Mesenchymal stem cell (in vitro differentiated cells and primary cell): ENCODE data around the gene ERCC1.
A peak's percentile ranks its signal among the peaks of the same experiment; 100 is the strongest.

Experiments
- DNase-seq: peaks from one replicate; pipeline ENCODE4 v3.0.0-alpha.2; 2013
- H2AFZ ChIP-seq: one replicate; pipeline ENCODE4 v1.6.1; 2013; ENCODE audit warnings: low read depth, mild to moderate bottlenecking, control low read depth, inconsistent platforms, low read length, moderate library complexity
- H2AK5ac ChIP-seq: 2 replicates; pipeline ENCODE4 v1.6.1; 2013; ENCODE audit warnings: low read length, moderate library complexity, mild to moderate bottlenecking, inconsistent platforms; ENCODE audit not compliant: severe bottlenecking
- H2BK120ac ChIP-seq: one replicate; pipeline ENCODE4 v1.6.1; 2013; ENCODE audit warnings: low read depth, mild to moderate bottlenecking, inconsistent platforms, low read length, moderate library complexity
- H2BK12ac ChIP-seq, 2 experiments: one replicate each; pipeline ENCODE4 v1.6.1; 2013; ENCODE audit warnings: inconsistent platforms in 2 of 2, low read length in 2 of 2, mild to moderate bottlenecking in 2 of 2, moderate library complexity in 2 of 2, control low read depth in 1 of 2
- H2BK15ac ChIP-seq: one replicate; pipeline ENCODE4 v1.6.1; 2013; ENCODE audit warnings: mild to moderate bottlenecking, low read depth, inconsistent platforms; ENCODE audit not compliant: poor library complexity, severe bottlenecking
- H2BK5ac ChIP-seq: 2 replicates; pipeline ENCODE4 v1.6.1; 2013; ENCODE audit warnings: low read depth, mild to moderate bottlenecking, low read length, control low read depth, inconsistent platforms; ENCODE audit not compliant: poor library complexity, severe bottlenecking
- H3K14ac ChIP-seq, 2 experiments: one replicate each; pipeline ENCODE4 v1.6.1; 2013; ENCODE audit warnings: inconsistent platforms in 2 of 2, low read length in 2 of 2, control low read depth in 1 of 2, mild to moderate bottlenecking in 1 of 2, moderate library complexity in 1 of 2
- H3K18ac ChIP-seq, 2 experiments: one replicate each; pipeline ENCODE4 v1.6.1; 2013; ENCODE audit warnings: inconsistent platforms in 2 of 2, low read length in 2 of 2, control low read depth in 1 of 2, low read depth in 1 of 2, mild to moderate bottlenecking in 1 of 2
- H3K23ac ChIP-seq, 2 experiments: one replicate each; pipeline ENCODE4 v1.6.1; 2013; ENCODE audit warnings: inconsistent platforms in 2 of 2, low read length in 2 of 2, mild to moderate bottlenecking in 2 of 2, moderate library complexity in 2 of 2, control low read depth in 1 of 2
- H3K27ac ChIP-seq: 2 replicates; pipeline ENCODE4 v1.5.1; 2013; ENCODE audit warnings: mild to moderate bottlenecking, moderate library complexity, low read length, control low read depth, inconsistent platforms; ENCODE audit not compliant: poor library complexity, severe bottlenecking
- H3K27me3 ChIP-seq, 2 experiments: 2 replicates each; pipeline versions ENCODE4 v1.6.1 to v1.7.0; 2013; ENCODE audit warnings: low read length in 2 of 2, mild to moderate bottlenecking in 2 of 2, moderate library complexity in 2 of 2, control low read depth in 1 of 2, inconsistent platforms in 1 of 2; ENCODE audit not compliant: control insufficient read depth in 1 of 2, insufficient read depth in 1 of 2
- H3K36me3 ChIP-seq, 2 experiments: 2 replicates each; pipeline versions ENCODE4 v1.6.1 to v1.7.0; 2013; ENCODE audit warnings: low read length in 2 of 2, control low read depth in 1 of 2, inconsistent platforms in 1 of 2, low read depth in 1 of 2, mild to moderate bottlenecking in 1 of 2; ENCODE audit not compliant: insufficient read depth in 2 of 2, control insufficient read depth in 1 of 2
- H3K4ac ChIP-seq, 2 experiments: one replicate each; pipeline ENCODE4 v1.6.1; 2013; ENCODE audit warnings: inconsistent platforms in 2 of 2, low read length in 2 of 2, mild to moderate bottlenecking in 2 of 2, moderate library complexity in 2 of 2, control low read depth in 1 of 2, low read depth in 1 of 2
- H3K4me1 ChIP-seq: 2 replicates; pipeline ENCODE4 v1.6.1; 2013; ENCODE audit warnings: low read depth, low read length, control low read depth; ENCODE audit not compliant: control insufficient read depth, insufficient read depth
- H3K4me2 ChIP-seq: 2 replicates; pipeline ENCODE4 v1.6.1; 2013; ENCODE audit warnings: low read length, mild to moderate bottlenecking, inconsistent platforms; ENCODE audit not compliant: poor library complexity, severe bottlenecking
- H3K4me3 ChIP-seq, 2 experiments: 2 replicates each; pipeline versions ENCODE4 v1.5.1 to v1.7.0; 2013; ENCODE audit warnings: low read length in 2 of 2, mild to moderate bottlenecking in 2 of 2, control low read depth in 1 of 2, low read depth in 1 of 2; ENCODE audit not compliant: insufficient read depth in 1 of 2
- H3K79me1 ChIP-seq: replicated peaks from 2 replicates; pipeline ENCODE4 v1.6.1; 2013; ENCODE audit warnings: mild to moderate bottlenecking, control low read depth, low read length, inconsistent platforms; ENCODE audit not compliant: poor library complexity, severe bottlenecking
- H3K9ac ChIP-seq: 2 replicates; pipeline ENCODE4 v1.7.0; 2013; ENCODE audit warnings: mild to moderate bottlenecking, low read length, moderate library complexity
- H3K9me3 ChIP-seq: 2 replicates; pipeline ENCODE4 v1.7.0; 2013; ENCODE audit warnings: mild to moderate bottlenecking, low read length; ENCODE audit not compliant: control insufficient read depth
- H4K8ac ChIP-seq: one replicate; pipeline ENCODE4 v1.6.1; 2013; ENCODE audit warnings: inconsistent platforms, mild to moderate bottlenecking, low read length, moderate library complexity
- H4K91ac ChIP-seq: one replicate; pipeline ENCODE4 v1.6.1; 2013; ENCODE audit warnings: mild to moderate bottlenecking, low read length, inconsistent platforms
- WGBS: methylation state at CpG from one replicate; pipeline ENCODE4 v1.1.7; 2013; ENCODE audit warnings: mixed read lengths; 5-methylcytosine and 5-hydroxymethylcytosine counted together

Gene ERCC1

DNA sequence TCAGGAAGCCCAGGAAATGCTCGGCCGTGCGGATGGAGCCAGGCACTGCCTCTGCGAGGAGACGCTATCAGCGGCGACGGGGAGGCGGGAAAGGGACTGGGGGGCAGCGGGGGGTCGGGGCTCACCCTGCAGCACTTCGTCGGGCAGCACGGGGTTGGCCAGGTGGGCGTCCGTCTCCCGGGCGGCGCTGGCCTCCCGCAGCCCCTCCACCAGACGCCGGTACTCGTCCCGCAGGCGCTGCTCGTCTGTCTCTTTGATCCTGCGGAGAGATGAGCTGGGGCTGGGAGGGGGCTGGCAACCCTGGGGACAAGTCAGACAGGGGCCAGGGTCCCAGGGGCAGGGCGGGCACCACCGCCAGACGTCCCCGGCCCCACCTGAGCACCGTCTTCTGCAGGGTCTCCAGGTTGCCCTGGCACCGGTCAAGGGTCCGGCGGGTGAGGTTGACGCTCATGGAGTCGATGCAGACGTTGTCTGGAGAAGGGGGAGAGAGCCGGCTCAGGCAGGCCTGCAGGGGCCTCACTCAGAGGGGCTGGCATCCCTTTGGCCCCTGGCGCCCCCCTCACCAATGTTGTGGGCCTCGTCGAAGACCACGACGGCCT is 59.8 kb downstream of the ERCC1 start:
- Histone ChIP-seq H3K4me2 (no peak overlapping the region), H2AK5ac (no peak overlapping the region), H2BK12ac (no peak overlapping the region), H3K36me3 (peaks cover 44 to 64% of the 10 kb centered on the region in 2 experiments), H3K4me1 (peaks cover 4% of the 10 kb centered on the region), H4K8ac (no peak overlapping the region), H2BK5ac (no peak overlapping the region), H3K4me3 (no peak overlapping the region), H2AFZ (no peak overlapping the region), H3K23ac (no peak overlapping the region), H3K4ac (no peak overlapping the region), H3K9me3 (no peaks in the 10 kb centered on the region), H2BK120ac (no peak overlapping the region), H2BK15ac (no peak overlapping the region), H3K18ac (no peak overlapping the region), H3K9ac (no peak overlapping the region), H3K79me1 (peaks cover 46% of the 10 kb centered on the region), H3K27ac (no peak overlapping the region), H3K27me3 (no peaks in the 10 kb centered on the region), H3K14ac (no peak overlapping the region), H4K91ac (no peak overlapping the region)
- DNase-seq: no peak
- 95% methylated on average over 31 of the region's 44 CpGs for WGBS

DNA sequence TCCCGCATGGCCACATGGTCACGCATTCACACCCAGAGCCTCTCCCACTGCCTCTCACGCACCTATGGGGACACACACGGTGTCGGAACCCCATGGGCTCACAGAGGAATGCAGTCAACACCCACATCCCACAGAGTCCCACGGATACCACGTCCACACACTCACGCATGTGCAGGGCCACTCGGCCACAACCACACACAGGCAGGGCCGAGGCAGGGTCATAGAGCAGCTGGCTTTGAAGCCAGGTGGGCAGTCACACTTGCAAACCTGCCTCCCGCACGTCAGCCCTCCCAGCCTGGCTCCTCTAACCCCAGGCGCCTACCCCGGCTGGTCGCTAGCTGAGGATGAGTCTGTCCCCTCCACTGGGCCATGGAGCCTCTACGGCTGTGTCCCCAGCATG is 61.4 kb downstream of the ERCC1 start:
- Histone ChIP-seq H3K79me1 (peaks cover 41% of the 10 kb centered on the region), H2BK12ac (no peak overlapping the region), H3K18ac (no peak overlapping the region), H3K4me2 (no peak overlapping the region), H3K36me3 (peaks cover 48 to 72% of the 10 kb centered on the region in 2 experiments), H2AK5ac (no peak overlapping the region), H2BK120ac (no peak overlapping the region), H4K8ac (peak overlapping the region; percentile 6), H3K4me3 (no peak overlapping the region), H3K27ac (no peak overlapping the region), H3K14ac (no peak overlapping the region), H3K9me3 (no peaks in the 10 kb centered on the region), H2AFZ (no peak overlapping the region), H3K4me1 (no peaks in the 10 kb centered on the region), H3K4ac (no peak overlapping the region), H3K23ac (no peak overlapping the region), H2BK15ac (no peak overlapping the region), H3K27me3 (no peaks in the 10 kb centered on the region), H3K9ac (no peak overlapping the region), H4K91ac (peak overlapping the region; percentile 7), H2BK5ac (no peak overlapping the region)
- WGBS: 99% methylated on average over 16 of the region's 16 CpGs
- no peak for DNase-seq

DNA sequence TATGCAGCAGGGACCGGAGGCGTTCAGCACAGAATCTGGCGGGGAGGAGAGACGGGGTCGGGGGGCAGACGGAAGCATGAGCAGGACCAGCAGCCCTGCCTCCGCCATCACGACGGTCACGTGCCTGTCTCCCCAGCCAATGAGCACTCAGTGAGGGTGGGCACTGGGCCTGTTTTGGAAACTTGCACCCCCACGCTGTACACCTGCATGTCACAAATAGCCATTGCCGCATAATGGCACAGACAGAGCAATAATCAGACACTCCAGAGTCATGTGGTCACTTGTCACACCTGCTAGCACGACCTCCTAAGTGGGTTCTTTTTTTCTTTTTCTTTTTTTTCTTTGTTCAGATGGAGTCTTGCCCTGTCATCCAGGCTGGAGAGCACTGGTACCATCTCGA is 62.1 kb downstream of the ERCC1 start:
- no peak overlapping the region for H3K14ac ChIP-seq
- H2AFZ ChIP-seq: no peak overlapping the region
- peaks cover 55 to 79% of the 10 kb centered on the region in 2 experiments for H3K36me3 ChIP-seq
- no peak for DNase-seq
- H3K79me1 ChIP-seq: peaks cover 46% of the 10 kb centered on the region
- no peak overlapping the region for H3K9ac ChIP-seq
- H3K18ac ChIP-seq: no peak overlapping the region
- H2BK15ac ChIP-seq: no peak overlapping the region
- no peak overlapping the region for H2BK12ac ChIP-seq
- no peak overlapping the region for H4K8ac ChIP-seq
- H4K91ac ChIP-seq: no peak overlapping the region
- H3K4me2 ChIP-seq: no peak overlapping the region
- H3K27ac ChIP-seq: no peak overlapping the region
- no peaks in the 10 kb centered on the region for H3K9me3 ChIP-seq
- H2AK5ac ChIP-seq: no peak overlapping the region
- no peak overlapping the region for H3K23ac ChIP-seq
- H2BK5ac ChIP-seq: no peak overlapping the region
- H2BK120ac ChIP-seq: no peak overlapping the region
- no peak overlapping the region for H3K4ac ChIP-seq
- H3K27me3 ChIP-seq: no peaks in the 10 kb centered on the region
- WGBS: 98% methylated on average over 14 of the region's 14 CpGs
- no peaks in the 10 kb centered on the region for H3K4me1 ChIP-seq
- H3K4me3 ChIP-seq: no peak overlapping the region

DNA sequence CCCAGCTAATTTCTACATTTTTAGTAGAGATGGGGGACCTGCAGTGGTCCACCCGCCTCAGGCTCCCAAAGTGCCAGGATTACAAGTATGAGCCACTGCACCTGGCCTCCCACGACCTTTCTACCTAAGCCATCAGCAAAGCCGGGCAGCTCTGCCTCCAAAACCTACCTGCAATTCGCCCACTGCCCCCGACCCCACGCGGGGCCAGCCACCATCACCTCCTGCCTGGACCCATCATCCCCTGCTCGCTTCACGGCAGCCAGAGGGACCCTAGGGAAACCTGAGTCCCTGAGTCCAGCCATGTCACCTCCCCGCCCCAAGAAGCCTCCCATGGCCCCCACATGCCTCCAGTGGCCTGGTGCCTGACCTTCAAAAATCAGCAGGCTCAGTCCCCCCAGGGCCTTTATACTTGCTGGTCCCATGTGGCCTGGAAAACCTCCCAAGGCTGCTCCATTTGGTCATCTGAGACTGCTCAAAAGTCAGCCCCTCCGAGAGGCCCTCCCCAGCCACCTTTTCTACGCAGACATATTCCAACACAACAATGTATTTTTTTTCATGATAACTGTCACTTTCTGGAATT is 65.4 kb downstream of the ERCC1 start:
- Histone ChIP-seq H2BK120ac (no peak overlapping the region), H4K91ac (no peak overlapping the region), H3K23ac (no peak overlapping the region), H2BK5ac (no peak overlapping the region), H3K9me3 (no peaks in the 10 kb centered on the region), H3K4me1 (no peaks in the 10 kb centered on the region), H3K79me1 (peaks cover 36% of the 10 kb centered on the region), H3K14ac (no peak overlapping the region), H3K4me3 (no peak overlapping the region), H3K36me3 (peaks cover 77 to 86% of the 10 kb centered on the region in 2 experiments), H4K8ac (no peak overlapping the region), H3K9ac (no peak overlapping the region), H2AFZ (no peak overlapping the region), H2AK5ac (no peak overlapping the region), H2BK15ac (no peak overlapping the region), H3K4me2 (no peak overlapping the region), H3K18ac (no peak overlapping the region), H2BK12ac (no peak overlapping the region), H3K27ac (no peak overlapping the region), H3K27me3 (no peaks in the 10 kb centered on the region), H3K4ac (no peak overlapping the region)
- no peak for DNase-seq
- 96% methylated on average over 11 of the region's 12 CpGs for WGBS
